D341Med (cell line): Measurements from ENCODE around the gene SMIM45.
"Not testable (repeated sequence)": the region's sequence is repeated elsewhere in the genome, so short reads cannot be mapped to it uniquely, and the experiment has no call there.

Experiments used
- DNase-seq: peaks from one replicate; pipeline ENCODE4 v3.0.0; 2012; ENCODE audit warnings: low spot score

SMIM45 gene

GRCh38 chr22:41934284-41935014 is 17.5 kb upstream of the SMIM45 start:
- DNase-seq = no peak

- no peak for DNase-seq
Observed at GRCh38 chr22:41935015-41935351, 17.0 kb upstream of the SMIM45 start.

GRCh38 chr22:41935509-41935908 is 16.4 kb upstream of the SMIM45 start:
- no peak for DNase-seq

DNA sequence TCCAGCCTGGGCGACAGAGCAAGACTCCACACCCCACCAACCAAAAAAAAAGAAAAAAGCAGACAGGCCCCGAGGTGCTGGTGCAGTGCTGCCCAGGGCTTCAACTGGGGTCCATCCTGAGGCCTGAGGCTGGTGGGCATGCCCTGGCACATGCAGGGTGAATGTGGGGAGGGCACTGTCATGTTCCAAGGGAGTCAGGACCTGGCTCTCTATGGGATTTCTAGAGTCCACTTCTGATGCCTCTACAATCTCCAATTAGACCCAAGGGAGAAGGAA is 15.1 kb upstream of the SMIM45 start:
- no peak for DNase-seq

DNA sequence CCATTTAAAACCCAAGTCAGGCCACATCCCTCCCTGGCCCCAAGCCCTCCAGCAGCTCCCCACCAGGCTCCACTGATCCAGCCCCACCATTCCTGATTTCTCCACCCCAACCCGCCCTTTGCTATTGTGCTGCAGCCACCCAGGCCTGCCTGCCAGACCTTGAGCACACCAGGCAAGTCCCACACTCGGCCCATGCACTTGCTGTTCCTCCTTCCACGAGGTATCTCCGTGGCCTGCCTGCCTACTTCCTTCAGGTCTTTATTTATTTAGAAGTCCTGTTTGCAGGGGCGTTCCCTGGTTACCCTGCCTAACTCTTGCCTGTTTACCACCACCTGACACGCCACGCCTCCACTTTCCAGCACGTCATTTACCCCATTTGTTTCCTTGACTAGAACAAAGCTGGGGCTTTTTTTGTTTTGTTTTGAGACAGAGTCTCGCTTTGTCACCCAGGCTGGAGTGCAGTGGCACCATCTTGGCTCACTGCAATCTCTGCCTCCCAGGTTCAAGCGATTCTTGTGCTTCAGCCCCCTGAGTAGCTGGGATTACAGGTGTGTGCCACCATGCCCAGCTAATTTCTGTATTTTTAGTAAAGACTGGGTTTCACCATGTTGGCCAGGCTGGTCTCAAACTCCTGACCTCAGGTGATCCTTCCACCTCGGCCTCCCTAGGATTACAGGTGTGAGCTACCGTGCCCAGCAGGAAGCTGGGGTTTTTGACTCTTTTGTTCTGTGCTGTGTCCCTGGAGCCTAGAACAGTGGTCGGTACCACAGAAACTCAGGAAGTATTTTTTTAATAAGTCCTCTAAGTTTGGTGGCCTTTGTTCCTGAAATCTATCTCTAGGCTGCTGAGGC is 11.7 kb upstream of the SMIM45 start:
- no peak for DNase-seq

DNA sequence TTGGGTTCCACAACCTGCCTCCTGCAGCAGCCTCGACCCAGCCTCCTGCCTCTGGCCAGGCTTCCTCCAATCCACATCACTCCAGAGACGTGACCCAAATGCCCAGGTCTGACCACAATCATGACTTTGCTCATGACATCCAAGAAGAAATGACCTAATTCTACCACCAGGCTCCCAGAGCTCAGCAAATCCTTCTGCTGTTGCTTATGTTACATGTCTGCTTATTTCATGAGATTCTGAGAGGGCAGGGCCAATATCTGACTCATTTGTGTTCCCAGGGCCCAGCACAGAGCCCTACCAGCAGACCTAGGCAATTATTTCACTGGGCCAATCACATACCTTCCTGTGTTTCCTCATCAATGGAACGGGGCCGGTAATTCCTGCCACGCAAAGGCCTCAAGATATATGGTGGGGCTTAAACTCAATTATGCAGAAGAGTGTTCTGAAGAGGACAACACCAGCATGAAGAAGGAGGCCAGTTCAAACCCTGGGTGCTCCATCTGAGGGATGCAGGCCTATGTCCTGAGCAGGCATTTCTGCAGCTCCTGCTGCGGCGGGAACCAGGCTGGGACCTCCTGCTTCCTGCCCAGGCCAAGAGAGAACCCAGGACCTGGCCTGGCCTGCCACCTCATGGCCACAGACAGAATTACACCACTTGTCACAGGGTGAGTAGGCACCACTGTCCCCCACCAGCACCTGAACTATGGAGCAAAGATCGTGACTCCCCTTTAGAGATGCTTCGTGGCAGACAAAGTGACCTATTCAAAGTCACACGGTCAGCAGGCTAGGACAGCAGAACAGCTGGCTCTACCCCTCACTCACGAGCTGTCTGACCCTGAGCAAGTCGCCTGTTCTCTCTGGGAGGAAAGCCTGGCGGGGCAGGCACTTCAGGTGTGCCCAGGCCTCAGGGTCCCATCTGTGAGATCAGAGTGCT is 10.9 kb upstream of the SMIM45 start:
- DNase-seq = peak; percentile 89

GRCh38 chr22:41943661-41944209 is 8.2 kb upstream of the SMIM45 start:
- DNase-seq = no peak

DNA sequence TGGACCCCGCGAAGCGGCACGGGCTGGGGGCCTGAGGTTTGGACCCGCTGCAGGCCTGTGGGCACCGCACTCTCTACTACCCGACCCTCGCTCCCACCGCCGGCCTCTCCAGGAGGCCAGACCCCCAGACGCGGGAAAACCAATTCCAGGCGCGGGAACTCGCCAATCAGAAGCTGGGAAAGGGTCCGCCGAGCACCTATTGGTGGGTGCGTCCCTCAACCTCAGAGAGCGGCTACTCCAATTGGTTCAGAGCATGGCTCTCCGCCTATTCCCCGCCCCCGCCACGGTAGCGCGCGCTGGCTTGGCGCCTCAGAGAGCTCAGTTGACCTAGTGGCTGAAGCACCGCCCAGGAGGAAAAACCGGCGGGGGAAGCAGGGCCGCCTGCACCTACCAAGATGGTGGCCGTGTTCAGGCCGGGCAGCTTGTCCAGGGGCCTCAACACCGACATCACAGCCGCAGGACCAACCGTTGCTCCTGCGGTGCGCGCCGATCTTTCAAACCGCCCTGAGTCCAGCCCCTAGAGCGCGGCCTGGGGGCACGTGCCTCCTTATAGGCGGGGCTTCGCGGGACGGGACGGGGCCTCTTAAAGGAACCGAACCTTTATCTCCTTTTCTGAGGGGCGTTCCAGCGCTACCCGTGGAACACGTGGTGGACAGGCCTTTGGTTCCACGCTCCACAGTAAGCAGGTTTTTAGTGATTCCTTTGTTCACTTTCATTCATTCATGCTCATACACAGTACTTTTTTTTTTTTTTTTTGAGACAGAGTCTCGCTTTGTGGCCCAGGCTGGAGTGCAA is 5.1 kb upstream of the SMIM45 start, which contains the start of gene CENPM:
CENPM (minus strand) TSS at position 524 of the 795 bp plus-strand sequence; CDS start at position 448, 76 bp downstream.
- peak; percentile 94 for DNase-seq

- DNase-seq = no peak
Observed at GRCh38 chr22:41947424-41948080, 4.4 kb upstream of the SMIM45 start.

- DNase-seq = no peak
Observed at GRCh38 chr22:41948142-41948541, 3.8 kb upstream of the SMIM45 start.

- not testable (repeated sequence) for DNase-seq
Observed at GRCh38 chr22:41948928-41949296, 3.0 kb upstream of the SMIM45 start.

DNA sequence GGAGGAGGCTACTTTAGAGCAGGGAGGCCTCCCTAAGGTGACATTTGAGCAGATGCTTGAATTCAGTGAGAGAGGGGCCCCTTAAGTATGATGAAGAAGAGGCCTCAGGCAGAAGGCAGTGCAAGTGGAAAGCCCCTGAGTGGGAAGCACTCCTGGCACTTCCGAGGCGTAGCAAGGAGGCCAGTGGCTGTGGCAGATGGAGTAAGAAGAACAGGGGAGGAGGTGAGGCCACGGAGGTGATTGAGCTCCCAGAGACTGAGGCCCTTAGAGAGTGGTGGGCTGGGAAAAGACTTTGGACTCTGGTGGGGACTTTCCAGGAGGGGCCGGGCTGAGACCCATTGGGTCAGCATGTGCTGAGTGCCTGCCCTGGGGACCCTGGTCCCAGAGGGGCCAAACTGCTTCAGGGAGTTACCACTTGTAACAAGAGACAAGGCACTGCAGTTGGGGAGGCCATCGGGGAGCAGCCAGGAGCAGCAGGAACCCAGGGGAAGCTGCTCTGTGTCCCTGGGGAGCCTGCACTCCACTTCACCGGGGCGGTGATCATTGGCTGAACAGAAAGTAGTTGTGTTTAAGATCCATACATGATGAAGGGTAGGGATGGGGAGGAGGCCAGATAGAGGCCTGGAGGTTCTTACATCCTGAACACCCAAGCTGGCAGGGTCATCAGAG is 2.5 kb upstream of the SMIM45 start:
- no peak for DNase-seq

- DNase-seq = no peak
Observed at GRCh38 chr22:41952713-41953112, 763 bp downstream of the SMIM45 start.

DNA sequence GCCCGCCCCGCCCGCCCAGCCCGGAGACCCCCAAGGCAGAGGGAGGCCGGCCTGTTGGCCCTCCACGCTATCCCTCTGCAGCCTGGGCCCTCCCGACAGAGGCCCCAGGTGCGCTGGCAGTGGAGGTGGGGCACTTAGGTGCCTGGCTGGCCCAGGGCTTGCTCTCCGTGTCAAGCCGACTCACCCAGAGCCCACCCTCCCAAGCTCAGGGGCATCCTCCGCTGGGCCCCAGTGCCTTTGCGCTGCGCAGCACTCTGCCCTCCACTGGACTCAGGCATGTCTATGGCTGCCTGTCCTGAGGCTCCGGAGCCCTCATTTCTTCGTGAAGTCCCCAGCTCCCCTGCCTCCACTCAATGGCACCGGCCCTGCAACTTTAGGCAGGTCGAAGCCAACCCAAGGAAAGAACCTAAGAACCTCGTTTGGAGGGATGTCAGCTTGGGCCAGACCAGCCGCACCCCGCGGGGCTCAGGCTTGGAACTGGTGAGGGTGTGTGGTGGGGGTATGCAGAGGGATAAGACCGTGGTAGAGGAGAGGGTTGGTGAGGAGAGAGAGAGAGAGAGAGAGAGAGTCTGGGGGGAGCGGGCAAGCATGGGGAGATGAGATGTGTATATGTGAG is 6.1 kb downstream of the SMIM45 start:
- no peak for DNase-seq

- DNase-seq = no peak
Observed at GRCh38 chr22:41963453-41964111, 11.6 kb downstream of the SMIM45 start.

DNA sequence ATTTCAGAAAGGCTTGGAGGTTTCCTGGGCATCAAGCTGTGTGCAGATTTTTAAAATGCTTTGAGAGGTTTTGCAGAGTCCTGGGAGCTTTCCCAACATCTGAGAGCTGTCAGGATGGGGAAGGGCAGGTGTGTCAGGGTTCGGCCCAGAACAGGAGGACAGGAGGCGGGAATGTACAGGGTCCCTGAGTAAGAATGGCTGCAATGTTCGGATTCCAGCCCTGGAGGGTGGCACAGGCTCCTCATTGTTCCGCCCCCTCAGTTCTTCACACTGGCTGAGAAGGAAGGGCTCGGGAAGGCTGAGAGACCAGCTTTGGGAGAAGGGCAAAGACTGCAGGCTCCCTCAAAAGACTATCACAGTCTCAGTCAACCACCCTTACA is 12.2 kb downstream of the SMIM45 start:
- no peak for DNase-seq

DNA sequence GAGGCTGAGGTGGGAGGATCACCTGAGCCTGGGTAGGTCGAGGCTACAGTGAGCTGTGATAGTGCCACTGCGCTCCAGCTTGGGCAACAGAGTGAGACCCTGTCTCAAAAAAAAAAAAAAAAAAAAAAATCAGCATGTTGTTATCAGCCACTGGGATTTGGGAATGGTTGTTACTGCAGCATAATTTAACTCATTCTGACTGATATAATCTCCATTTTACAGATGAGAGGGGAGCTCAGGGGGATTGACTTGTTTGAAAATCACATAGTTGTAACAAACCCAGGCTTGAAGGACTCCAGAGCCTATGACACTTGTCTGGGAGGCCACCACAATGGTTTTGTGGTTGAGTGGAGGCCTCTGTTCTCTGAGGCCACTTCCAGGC is 14.3 kb downstream of the SMIM45 start:
- no peak for DNase-seq

DNA sequence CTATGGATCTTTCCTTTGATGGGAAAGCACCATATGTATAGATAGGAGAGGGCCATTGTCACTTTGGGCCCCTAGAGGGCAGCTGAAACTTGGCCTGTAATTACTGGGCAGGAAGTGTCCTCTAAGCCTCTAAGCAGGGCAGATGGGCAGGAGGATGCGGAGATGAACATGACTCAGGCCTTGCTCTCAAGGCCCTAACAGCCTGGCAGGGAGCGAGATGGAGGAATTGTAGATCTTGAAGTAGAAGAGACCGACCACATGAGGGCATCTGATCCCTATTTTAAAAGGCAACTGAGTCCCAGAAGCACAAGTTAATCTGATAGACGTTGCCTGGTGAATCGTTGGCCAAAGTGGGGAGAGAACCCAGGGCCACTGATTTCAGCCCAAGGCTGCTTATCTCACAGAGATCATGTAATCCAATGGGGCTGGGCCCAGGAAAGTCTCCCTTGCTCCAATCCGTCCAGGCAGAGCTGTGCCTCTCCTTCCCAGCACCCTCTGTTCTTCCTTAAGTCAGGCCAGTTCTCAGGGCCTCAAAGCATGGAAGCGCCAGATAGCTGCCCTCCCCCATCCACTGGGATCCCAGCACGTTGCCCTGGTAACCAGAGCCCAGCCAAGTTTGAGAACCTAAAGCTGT is 14.8 kb downstream of the SMIM45 start:
- peak; percentile 69 for DNase-seq

DNA sequence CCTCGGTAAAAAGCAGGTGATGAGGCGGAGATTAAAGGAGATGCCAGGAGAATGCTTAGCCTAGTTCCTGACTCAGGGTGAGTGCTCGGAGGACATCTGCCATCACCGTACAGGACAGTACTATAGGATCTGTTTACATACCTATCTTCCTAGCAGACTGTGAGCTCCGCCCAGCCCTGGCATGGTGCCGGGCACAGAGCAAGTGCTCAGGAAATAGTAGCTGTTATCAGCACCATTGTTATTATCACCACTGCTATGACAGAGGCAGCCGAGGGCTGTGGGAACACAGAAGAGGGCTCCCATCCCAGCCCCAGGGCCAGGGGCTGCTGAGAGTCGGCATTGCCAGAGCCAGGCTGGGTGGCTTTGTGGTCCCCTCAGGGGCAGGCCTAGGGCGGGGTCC is 16.7 kb downstream of the SMIM45 start:
- DNase-seq = no peak
